Activated effector memory CD4-positive, alpha-beta T cell treated with anti-CD3 and anti-CD28 coated beads, Interleukin-2, amount 50 U/mL, for 16 hours (primary cell): ENCODE results near the gene NLRC5.
"Not testable (repeated sequence)": the region's sequence is repeated elsewhere in the genome, so short reads cannot be mapped to it uniquely, and the experiment has no call there.

Source experiments
- DNase-seq: peaks from one replicate; pipeline ENCODE4 v3.0.0-alpha.2; 2020

Gene NLRC5

GRCh38 chr16:56961386-56961785, 28.0 kb upstream of the NLRC5 start:
- DNase-seq, result no peak

- no peak for DNase-seq
Measured at GRCh38 chr16:56961851-56962281, 27.5 kb upstream of the NLRC5 start, which contains the start of gene CETP. Gene CETP (plus strand): TSS chr16:56961950. CDS start chr16:56961980, 30 bp downstream.

- peak; percentile 98 for DNase-seq
Measured at GRCh38 chr16:56964243-56965148, 24.9 kb upstream of the NLRC5 start.

- no peak for DNase-seq
Measured at GRCh38 chr16:56965149-56966092, 23.9 kb upstream of the NLRC5 start.

DNA sequence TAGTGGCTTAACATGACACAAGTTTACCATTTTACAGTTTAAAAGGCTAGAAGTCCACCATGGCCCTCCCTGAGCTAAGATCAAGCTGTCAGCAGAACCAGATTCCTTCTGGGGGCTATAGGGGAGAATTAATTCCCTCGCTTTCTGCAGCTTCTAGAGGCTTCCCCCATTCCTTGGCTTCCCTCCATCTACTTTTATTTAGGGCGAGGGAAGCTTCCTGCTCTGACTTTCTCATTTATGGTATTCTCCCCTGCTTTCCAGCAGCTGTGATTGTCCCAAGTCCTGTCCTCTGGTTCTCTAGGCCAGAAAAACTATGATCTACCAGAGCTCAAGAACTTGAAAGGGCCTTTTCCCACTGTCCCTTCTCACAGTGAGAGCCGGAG, 23.3 kb upstream of the NLRC5 start:
- no peak for DNase-seq

GRCh38 chr16:56967733-56968132, 21.6 kb upstream of the NLRC5 start:
- no peak for DNase-seq

DNA sequence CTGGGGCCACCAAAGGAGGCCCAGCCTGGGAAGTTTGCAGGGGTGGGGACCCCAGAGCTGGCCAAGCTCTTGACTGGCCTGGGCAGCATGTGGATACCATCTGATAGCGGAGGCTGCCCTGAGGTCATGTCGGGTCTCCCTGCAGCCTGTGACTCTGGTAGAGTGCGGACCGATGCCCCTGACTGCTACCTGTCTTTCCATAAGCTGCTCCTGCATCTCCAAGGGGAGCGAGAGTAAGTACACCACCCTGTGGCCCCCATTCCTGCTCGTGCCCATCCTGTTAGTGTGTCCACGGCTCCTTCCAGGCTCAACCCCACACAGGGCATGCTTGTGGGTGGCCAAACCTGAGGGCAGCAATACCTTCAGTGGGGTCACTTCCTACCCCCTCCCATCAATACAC, 19.6 kb upstream of the NLRC5 start:
- no peak for DNase-seq

DNA sequence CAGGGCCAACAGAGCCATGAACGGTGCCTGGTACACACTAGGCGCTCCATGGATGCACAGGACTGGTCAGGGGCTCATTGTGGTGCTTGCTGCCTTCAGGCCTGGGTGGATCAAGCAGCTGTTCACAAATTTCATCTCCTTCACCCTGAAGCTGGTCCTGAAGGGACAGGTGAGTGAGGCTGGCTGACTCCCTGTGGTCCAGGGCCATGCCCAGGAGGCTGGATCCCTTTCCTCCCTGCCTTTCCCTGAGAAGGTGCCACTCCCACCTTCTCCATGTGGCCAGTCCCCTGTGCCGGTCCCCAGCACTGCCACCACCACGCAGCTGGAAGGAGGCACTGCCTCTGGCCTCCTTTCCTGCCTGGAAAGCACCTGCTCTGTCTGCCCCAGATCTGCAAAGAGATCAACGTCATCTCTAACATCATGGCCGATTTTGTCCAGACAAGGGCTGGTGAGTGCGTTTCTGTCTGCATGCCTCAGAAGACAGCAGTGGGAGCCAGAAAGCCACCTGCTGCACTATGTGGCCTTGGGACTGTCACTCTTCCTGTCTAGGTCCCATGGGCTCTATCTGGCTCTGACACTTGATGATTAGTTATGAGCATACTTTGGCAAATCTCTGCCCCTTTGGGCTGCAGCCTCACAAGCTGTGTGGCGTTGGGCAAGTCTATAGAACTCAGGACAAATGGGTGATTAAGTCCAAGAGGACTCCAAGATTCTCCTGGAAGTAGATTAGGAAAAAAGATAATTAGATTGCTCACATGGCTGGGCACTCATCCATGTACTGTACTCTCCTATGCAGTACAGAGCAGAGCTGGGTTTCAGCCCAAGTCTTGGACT, 18.2 kb upstream of the NLRC5 start:
- no peak for DNase-seq

GRCh38 chr16:56971768-56972043, 17.7 kb upstream of the NLRC5 start:
- no peak for DNase-seq

GRCh38 chr16:56972403-56973293, 16.7 kb upstream of the NLRC5 start:
- DNase-seq, result no peak

- DNase-seq, result no peak
Measured at GRCh38 chr16:56973294-56973689, 16.1 kb upstream of the NLRC5 start.

GRCh38 chr16:56973899-56974298, 15.5 kb upstream of the NLRC5 start:
- not testable (repeated sequence) for DNase-seq

DNA sequence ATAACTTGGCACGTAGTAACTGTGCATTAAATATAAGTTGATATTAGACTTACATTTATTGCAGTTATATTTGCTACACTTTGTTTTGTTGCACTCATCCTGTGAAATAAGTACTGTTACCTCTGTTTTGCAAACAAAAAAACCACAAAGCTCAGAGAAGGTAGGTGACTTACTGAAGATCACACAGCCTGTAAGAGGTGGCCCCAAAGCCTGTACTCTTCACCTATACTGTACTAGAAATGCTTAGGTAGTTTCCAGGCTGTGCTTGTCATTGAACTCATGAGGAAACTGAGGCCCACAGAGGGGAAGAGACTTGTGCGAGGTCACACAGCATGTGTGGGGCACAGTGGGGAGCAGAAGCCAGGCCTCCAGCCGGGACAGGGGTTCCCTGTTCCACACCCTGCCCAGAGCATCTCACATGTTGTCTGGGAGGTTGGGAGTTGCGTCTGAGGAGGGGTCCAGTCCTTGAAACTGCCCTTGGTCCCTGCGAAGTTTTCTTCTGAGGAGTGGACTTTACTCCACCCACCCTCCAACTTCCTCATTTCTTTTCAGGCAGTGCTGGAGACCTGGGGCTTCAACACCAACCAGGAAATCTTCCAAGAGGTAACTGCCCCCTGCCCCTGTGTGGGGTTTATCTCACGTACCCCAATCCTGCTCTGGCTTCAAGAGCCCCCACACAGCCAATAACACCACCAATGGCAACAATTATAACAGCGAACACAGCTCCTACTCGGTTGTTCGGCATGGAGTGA, 14.6 kb upstream of the NLRC5 start:
- no peak for DNase-seq

DNA sequence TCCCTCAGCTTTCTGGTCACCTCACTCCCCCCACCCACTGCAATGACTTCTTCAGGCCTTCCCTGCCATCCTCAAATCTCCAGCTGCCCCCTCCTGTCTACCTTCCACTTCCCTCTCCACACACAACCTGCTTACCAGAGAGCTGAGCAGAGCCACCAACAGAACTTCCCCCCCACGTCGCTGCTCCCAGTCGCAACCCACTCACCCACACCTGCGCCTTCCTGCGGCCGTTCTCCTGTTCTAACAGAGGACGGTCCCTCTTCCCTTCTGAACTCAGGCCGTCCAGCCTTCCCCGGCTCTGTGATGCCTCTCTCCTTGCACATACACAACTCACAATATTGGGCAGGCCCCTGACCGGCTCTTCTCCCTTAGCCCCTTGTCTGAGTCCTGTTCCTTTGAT, 13.6 kb upstream of the NLRC5 start:
- DNase-seq, result no peak

- no peak for DNase-seq
Measured at GRCh38 chr16:56977216-56977615, 12.1 kb upstream of the NLRC5 start.

GRCh38 chr16:56977823-56978430, 11.4 kb upstream of the NLRC5 start:
- DNase-seq, result no peak

DNA sequence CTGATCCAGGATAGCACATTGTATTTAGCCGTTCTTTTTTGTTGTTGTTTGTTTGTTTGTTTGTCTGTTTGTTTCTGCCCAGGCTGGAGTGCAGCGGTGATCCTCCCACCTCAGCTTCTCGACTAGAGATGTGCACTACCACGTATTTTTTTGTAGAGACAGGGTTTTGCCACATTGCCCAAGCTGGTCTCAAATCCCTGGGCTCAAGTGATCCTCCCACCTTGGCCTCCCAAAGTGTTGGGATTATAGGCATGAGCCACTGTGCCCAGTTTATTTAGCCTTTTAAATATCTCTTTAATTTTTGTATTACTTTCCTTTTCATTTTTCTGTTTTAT, 9.2 kb upstream of the NLRC5 start:
- no peak for DNase-seq

DNA sequence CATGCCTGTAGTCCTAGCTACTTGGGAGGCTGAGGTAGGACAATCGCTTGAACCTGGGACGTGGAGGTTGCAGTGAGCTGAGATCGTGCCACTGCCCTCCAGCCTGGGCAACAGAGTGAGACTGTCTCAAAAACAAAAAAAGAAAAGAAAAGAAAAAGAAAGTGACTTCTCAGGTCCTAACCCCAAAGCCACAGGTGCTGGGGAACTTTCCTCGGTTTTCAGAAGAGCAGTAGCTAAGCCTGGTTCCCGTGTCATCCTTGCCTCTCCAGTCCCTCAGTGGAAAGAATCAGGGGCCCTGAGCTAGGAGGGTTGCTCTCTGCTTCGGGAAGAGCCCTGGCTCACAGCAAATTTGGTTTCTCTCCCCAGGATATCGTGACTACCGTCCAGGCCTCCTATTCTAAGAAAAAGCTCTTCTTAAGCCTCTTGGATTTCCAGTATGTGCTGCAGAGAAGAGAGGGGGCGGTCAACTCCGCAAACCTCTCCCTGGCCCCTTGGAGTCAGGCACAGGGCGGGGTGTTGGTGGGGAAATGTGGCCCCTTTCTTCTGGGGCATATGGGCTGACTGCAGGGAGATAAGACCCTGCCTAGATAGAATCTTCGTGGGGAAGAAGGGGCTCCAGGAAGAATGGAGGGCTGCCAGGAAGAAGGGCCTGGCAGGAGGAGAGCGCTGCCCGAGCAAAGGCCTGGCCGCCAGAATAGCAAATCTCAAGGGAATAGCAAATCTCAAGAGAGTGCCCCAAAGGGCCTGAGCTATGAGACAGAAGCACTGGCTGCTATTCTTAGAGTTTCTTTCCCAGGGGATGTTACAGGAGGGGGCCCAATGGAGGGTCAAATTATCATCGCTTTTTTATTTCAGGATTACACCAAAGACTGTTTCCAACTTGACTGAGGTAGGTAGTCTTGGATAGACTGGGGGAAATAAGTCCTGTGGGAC, 8.3 kb upstream of the NLRC5 start:
- no peak for DNase-seq

- DNase-seq, result no peak
Measured at GRCh38 chr16:56981729-56982271, 7.6 kb upstream of the NLRC5 start.
